Vagina (tissue), 2 donors: ENCODE measurements around the gene ELAC2.

Experiments
- POLR2A ChIP-seq, 2 donors: fragments of 450-650 bp; IDR thresholded peaks; one replicate each; pipeline ENCODE4 v1.6.1; 2017; ENCODE audit warnings: antibody characterized with exemption in 2 of 2, mild to moderate bottlenecking in 2 of 2, moderate library complexity in 2 of 2
- TF ChIP-seq, protein P1 (sequence below), 3 experiments: fragments of 450-650 bp in 2 of 3; fragments of 200-600 bp in 1 of 3; sonication (generic) in 1 of 3; IDR thresholded peaks; one replicate each; pipeline ENCODE4 v1.5.1; 2017 to 2019; ENCODE audit warnings: antibody characterized with exemption in 3 of 3, mild to moderate bottlenecking in 2 of 3, moderate library complexity in 2 of 3

GRCh38 chr17:12955521-12955920 lies 62.3 kb downstream of the ELAC2 start:
- TF ChIP-seq, protein P1, sequence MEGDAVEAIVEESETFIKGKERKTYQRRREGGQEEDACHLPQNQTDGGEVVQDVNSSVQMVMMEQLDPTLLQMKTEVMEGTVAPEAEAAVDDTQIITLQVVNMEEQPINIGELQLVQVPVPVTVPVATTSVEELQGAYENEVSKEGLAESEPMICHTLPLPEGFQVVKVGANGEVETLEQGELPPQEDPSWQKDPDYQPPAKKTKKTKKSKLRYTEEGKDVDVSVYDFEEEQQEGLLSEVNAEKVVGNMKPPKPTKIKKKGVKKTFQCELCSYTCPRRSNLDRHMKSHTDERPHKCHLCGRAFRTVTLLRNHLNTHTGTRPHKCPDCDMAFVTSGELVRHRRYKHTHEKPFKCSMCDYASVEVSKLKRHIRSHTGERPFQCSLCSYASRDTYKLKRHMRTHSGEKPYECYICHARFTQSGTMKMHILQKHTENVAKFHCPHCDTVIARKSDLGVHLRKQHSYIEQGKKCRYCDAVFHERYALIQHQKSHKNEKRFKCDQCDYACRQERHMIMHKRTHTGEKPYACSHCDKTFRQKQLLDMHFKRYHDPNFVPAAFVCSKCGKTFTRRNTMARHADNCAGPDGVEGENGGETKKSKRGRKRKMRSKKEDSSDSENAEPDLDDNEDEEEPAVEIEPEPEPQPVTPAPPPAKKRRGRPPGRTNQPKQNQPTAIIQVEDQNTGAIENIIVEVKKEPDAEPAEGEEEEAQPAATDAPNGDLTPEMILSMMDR (IDR thresholded peaks at IDR 0.05), result no peak
- TF ChIP-seq POLR2A (IDR thresholded peaks at IDR 0.05), result no peak
